Parathyroid adenoma (tissue), 2 donors: ENCODE results near the gene LCP2.

Source experiments
- H2AFZ ChIP-seq: fragments of 300-600 bp; sonication (generic); one replicate; pipeline ENCODE4 v1.7.0; 2017; ENCODE audit warnings: antibody characterized with exemption, mild to moderate bottlenecking
- H3K27ac ChIP-seq: fragments of 300-600 bp; sonication (generic); one replicate; pipeline ENCODE4 v1.7.0; 2017
- H3K27me3 ChIP-seq: fragments of 300-600 bp; sonication (generic); one replicate; pipeline ENCODE4 v1.7.0; 2017; ENCODE audit warnings: low read length; ENCODE audit not compliant: control insufficient read depth, insufficient read depth
- H3K36me3 ChIP-seq: fragments of 300-600 bp; sonication (generic); one replicate; pipeline ENCODE4 v1.7.0; 2017; ENCODE audit warnings: low read length; ENCODE audit not compliant: control insufficient read depth, insufficient read depth
- H3K4me1 ChIP-seq: fragments of 300-600 bp; sonication (generic); one replicate; pipeline ENCODE4 v1.7.0; 2017; ENCODE audit warnings: control low read depth
- H3K4me2 ChIP-seq: fragments of 300-600 bp; sonication (generic); one replicate; pipeline ENCODE4 v1.7.0; 2017; ENCODE audit warnings: low read length
- H3K4me3 ChIP-seq: fragments of 300-600 bp; sonication (generic); one replicate; pipeline ENCODE4 v1.7.0; 2017; ENCODE audit warnings: low read depth, low read length
- H3K79me2 ChIP-seq: fragments of 300-600 bp; sonication (generic); one replicate; pipeline ENCODE4 v1.7.0; 2017; ENCODE audit warnings: control low read depth
- H3K9ac ChIP-seq: fragments of 300-600 bp; sonication (generic); one replicate; pipeline ENCODE4 v1.7.0; 2017; ENCODE audit warnings: mild to moderate bottlenecking
- H3K9me3 ChIP-seq: fragments of 300-600 bp; sonication (generic); one replicate; pipeline ENCODE4 v1.7.0; 2017; ENCODE audit warnings: low read length; ENCODE audit not compliant: control insufficient read depth
- CTCF ChIP-seq: fragments of 300-600 bp; sonication (generic); IDR thresholded peaks from one replicate; pipeline ENCODE4 v1.7.0; 2017; ENCODE audit warnings: antibody characterized with exemption, mild to moderate bottlenecking
- donor health status: primary hyperparathyroidism.

The LCP2 gene

GRCh38 chr5:170284231-170284630 is 13.3 kb downstream of the LCP2 start:
- Histone ChIP-seq H3K4me1 (no peaks in the 10 kb centered on the region), H3K27me3 (no peaks in the 10 kb centered on the region), H3K9me3 (no peaks in the 10 kb centered on the region), H3K4me2 (no peak overlapping the region), H3K4me3 (no peak overlapping the region), H2AFZ (no peak overlapping the region), H3K36me3 (no peaks in the 10 kb centered on the region), H3K79me2 (no peaks in the 10 kb centered on the region), H3K9ac (no peak overlapping the region), H3K27ac (no peak overlapping the region)
- TF ChIP-seq CTCF: no peak

- no peaks in the 10 kb centered on the region for H3K4me1 ChIP-seq
- H3K27me3 ChIP-seq: no peaks in the 10 kb centered on the region
- no peak for TF ChIP-seq CTCF
- H3K79me2 ChIP-seq: no peaks in the 10 kb centered on the region
- H3K9me3 ChIP-seq: no peaks in the 10 kb centered on the region
- no peaks in the 10 kb centered on the region for H3K36me3 ChIP-seq
- no peak overlapping the region for H3K4me2 ChIP-seq
- H3K27ac ChIP-seq: no peak overlapping the region
- no peak overlapping the region for H2AFZ ChIP-seq
- H3K4me3 ChIP-seq: no peak overlapping the region
- no peak overlapping the region for H3K9ac ChIP-seq
Observed at GRCh38 chr5:170283296-170283695, 14.3 kb downstream of the LCP2 start.

- Histone ChIP-seq H3K9me3 (no peaks in the 10 kb centered on the region), H3K27ac (no peak overlapping the region), H3K79me2 (no peaks in the 10 kb centered on the region), H3K4me3 (no peak overlapping the region), H3K4me2 (no peak overlapping the region), H2AFZ (no peak overlapping the region), H3K27me3 (no peaks in the 10 kb centered on the region), H3K4me1 (no peaks in the 10 kb centered on the region), H3K36me3 (no peaks in the 10 kb centered on the region), H3K9ac (no peak overlapping the region)
- no peak for TF ChIP-seq CTCF
Observed at GRCh38 chr5:170280011-170280493, 17.5 kb downstream of the LCP2 start.

- Histone ChIP-seq H3K79me2 (no peaks in the 10 kb centered on the region), H3K27me3 (no peaks in the 10 kb centered on the region), H3K4me2 (no peak overlapping the region), H3K27ac (no peak overlapping the region), H3K4me3 (no peak overlapping the region), H2AFZ (no peak overlapping the region), H3K9me3 (no peaks in the 10 kb centered on the region), H3K9ac (no peak overlapping the region), H3K4me1 (no peaks in the 10 kb centered on the region), H3K36me3 (no peaks in the 10 kb centered on the region)
- TF ChIP-seq CTCF: no peak
Observed at GRCh38 chr5:170279459-170279817, 18.1 kb downstream of the LCP2 start.

- Histone ChIP-seq H3K9me3 (no peaks in the 10 kb centered on the region), H3K4me3 (no peak overlapping the region), H3K4me1 (no peaks in the 10 kb centered on the region), H3K27me3 (no peaks in the 10 kb centered on the region), H3K36me3 (no peaks in the 10 kb centered on the region), H3K4me2 (no peak overlapping the region), H3K27ac (no peak overlapping the region), H3K9ac (no peak overlapping the region), H2AFZ (no peak overlapping the region), H3K79me2 (no peaks in the 10 kb centered on the region)
- no peak for TF ChIP-seq CTCF
Observed at GRCh38 chr5:170278611-170279458, 18.7 kb downstream of the LCP2 start.
